GM23338 (cell line): ENCODE measurements around the gene GAB1. TPM values are rescaled to one million over a fixed set of nuclear protein-coding genes. Genes with fewer than 3 reads are reported as not detected.

Source experiments
- ATAC-seq: fragments of 200-7000 bp; cut with Tn5 transposase; 3 replicates; pipeline ENCODE4 v1.9.1; 2020
- DNase-seq: peaks from one replicate; pipeline ENCODE4 v3.0.0-alpha.2; 2015; ENCODE audit warnings: low spot score
- H2AFZ ChIP-seq: fragments of 200-600 bp; sonication (generic); 2 replicates; pipeline ENCODE4 v1.8.0; 2016; ENCODE audit warnings: antibody characterized with exemption, mild to moderate bottlenecking, moderate library complexity
- H3F3A ChIP-seq: fragments of 200-600 bp; sonication (generic); replicated peaks from 2 replicates; pipeline ENCODE4 v1.8.0; 2017; ENCODE audit warnings: antibody characterized with exemption, mixed run types, low read depth
- H3K27ac ChIP-seq: fragments of 200-600 bp; sonication (generic); 2 replicates; pipeline ENCODE4 v1.6.1; 2016; ENCODE audit warnings: low read depth
- H3K27me3 ChIP-seq: fragments of 200-600 bp; sonication (generic); 2 replicates; pipeline ENCODE4 v1.8.0; 2016; ENCODE audit warnings: mild to moderate bottlenecking, mixed run types, moderate library complexity; ENCODE audit not compliant: insufficient read depth
- H3K36me3 ChIP-seq: fragments of 200-600 bp; sonication (generic); 2 replicates; pipeline ENCODE4 v1.8.0; 2016; ENCODE audit warnings: mild to moderate bottlenecking; ENCODE audit not compliant: insufficient read depth
- H3K4me1 ChIP-seq: fragments of 200-600 bp; sonication (generic); 2 replicates; pipeline ENCODE4 v1.8.0; 2016; ENCODE audit warnings: mild to moderate bottlenecking, moderate library complexity; ENCODE audit not compliant: insufficient read depth
- H3K4me2 ChIP-seq: fragments of 200-600 bp; sonication (generic); 2 replicates; pipeline ENCODE4 v1.7.1; 2017; ENCODE audit warnings: mixed run types
- H3K4me3 ChIP-seq: fragments of 200-600 bp; sonication (generic); 2 replicates; pipeline ENCODE4 v1.6.1; 2016; ENCODE audit warnings: mixed run types
- H3K79me2 ChIP-seq: fragments of 200-600 bp; sonication (generic); replicated peaks from 2 replicates; pipeline ENCODE4 v1.8.0; 2017; ENCODE audit warnings: mild to moderate bottlenecking; ENCODE audit not compliant: insufficient read depth
- H3K9me2 ChIP-seq: fragments of 200-600 bp; sonication (generic); 2 replicates; pipeline ENCODE4 v1.8.0; 2017; ENCODE audit not compliant: insufficient read depth
- H4K20me1 ChIP-seq: fragments of 200-600 bp; sonication (generic); replicated peaks from 2 replicates; pipeline ENCODE4 v1.8.0; 2017; ENCODE audit warnings: mild to moderate bottlenecking; ENCODE audit not compliant: insufficient read depth
- H3K27ac Mint-ChIP-seq: 2 replicates; pipeline ENCODE4 v1.8.0; 2020; ENCODE audit warnings: inconsistent platforms, mild to moderate bottlenecking, moderate library complexity, mixed read lengths
- H3K27me3 Mint-ChIP-seq: 3 replicates; pipeline ENCODE4 v1.8.0; 2022; ENCODE audit warnings: low read depth, mild to moderate bottlenecking, moderate library complexity, mixed read lengths, inconsistent platforms; ENCODE audit not compliant: insufficient read depth, poor library complexity
- H3K36me3 Mint-ChIP-seq: 3 replicates; pipeline ENCODE4 v1.8.0; 2021; ENCODE audit warnings: low read depth, mild to moderate bottlenecking, inconsistent platforms, moderate library complexity, mixed read lengths
- H3K4me1 Mint-ChIP-seq: 3 replicates; pipeline ENCODE4 v1.8.0; 2020; ENCODE audit warnings: mild to moderate bottlenecking, inconsistent platforms, mixed read lengths
- H3K4me3 Mint-ChIP-seq: 3 replicates; pipeline ENCODE4 v1.8.0; 2021; ENCODE audit warnings: moderate library complexity, mild to moderate bottlenecking, inconsistent platforms, mixed read lengths
- H3K9me3 Mint-ChIP-seq: 3 replicates; pipeline ENCODE4 v1.8.0; 2020; ENCODE audit warnings: moderate library complexity, mild to moderate bottlenecking, inconsistent platforms, mixed read lengths
- EZH2 ChIP-seq: fragments of 200-600 bp; sonication (generic); IDR thresholded peaks from one replicate; pipeline ENCODE4 v1.8.0; 2017; ENCODE audit warnings: antibody characterized with exemption, mild to moderate bottlenecking, low read depth; ENCODE audit not compliant: unreplicated experiment
- JUNB ChIP-seq: IDR thresholded peaks from one replicate; pipeline ENCODE4 v1.6.1; 2016; ENCODE audit warnings: antibody characterized with exemption; ENCODE audit not compliant: unreplicated experiment
- STAT1 ChIP-seq: IDR thresholded peaks from one replicate; pipeline ENCODE4 v1.6.1; 2016; ENCODE audit warnings: antibody characterized with exemption; ENCODE audit not compliant: unreplicated experiment
- ZNF114 ChIP-seq: fragments of 250-450 bp; sonication (Bioruptor Pico); IDR thresholded peaks from 2 replicates; pipeline ENCODE4 v1.5.0; 2020; ENCODE audit warnings: mild to moderate bottlenecking, moderate library complexity
- polyA plus RNA-seq: library from polyadenylated mRNA; unstranded; fragments of >200 nt; fragmentation: Nextera tagmentation; extraction: Ambion mirVana; gene quantifications from 2 replicates; pipeline ENCODE4 v1.2.1, GENCODE V29; 2016
- total RNA-seq: library from RNA; depleted of rRNA; stranded (reverse); fragments of >200 nt; shearing (Covaris generic); gene quantifications from 2 replicates; pipeline ENCODE4 v1.2.3, GENCODE V29; 2014
- TF ChIP-seq, protein P1 (sequence below): fragments of 250-450 bp; sonication (Bioruptor Pico); IDR thresholded peaks from 2 replicates; pipeline ENCODE4 v1.5.0; 2020; ENCODE audit warnings: mild to moderate bottlenecking, moderate library complexity
- TF ChIP-seq, protein P2 (sequence below): IDR thresholded peaks from one replicate; pipeline ENCODE4 v1.6.1; 2018; ENCODE audit warnings: antibody characterized with exemption; ENCODE audit not compliant: unreplicated experiment

The GAB1 gene
- total and polyA plus RNA-seq, 2 experiments from 2014 or later: 4.0 to 18.4 TPM

DNA sequence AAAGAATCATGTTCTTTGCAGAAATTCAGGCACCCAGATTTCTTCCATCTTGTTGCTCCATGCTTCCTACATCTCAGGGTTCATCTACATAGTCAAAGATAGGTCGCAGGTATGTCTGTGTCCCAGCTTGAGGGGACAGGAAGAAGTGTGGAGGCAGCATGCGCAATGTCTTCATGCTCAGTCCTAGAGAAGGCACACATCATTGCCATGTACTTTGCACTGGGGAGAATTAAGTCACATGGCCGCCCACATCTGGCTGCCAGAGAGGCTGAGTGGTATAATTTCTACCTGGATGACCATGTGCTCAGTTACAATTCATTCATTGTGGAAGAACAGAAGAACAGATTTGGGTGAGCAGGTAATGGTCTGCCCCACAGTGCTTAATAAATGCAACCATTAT lies 54.1 kb downstream of the GAB1 start (continued):
- TF ChIP-seq, protein P1, sequence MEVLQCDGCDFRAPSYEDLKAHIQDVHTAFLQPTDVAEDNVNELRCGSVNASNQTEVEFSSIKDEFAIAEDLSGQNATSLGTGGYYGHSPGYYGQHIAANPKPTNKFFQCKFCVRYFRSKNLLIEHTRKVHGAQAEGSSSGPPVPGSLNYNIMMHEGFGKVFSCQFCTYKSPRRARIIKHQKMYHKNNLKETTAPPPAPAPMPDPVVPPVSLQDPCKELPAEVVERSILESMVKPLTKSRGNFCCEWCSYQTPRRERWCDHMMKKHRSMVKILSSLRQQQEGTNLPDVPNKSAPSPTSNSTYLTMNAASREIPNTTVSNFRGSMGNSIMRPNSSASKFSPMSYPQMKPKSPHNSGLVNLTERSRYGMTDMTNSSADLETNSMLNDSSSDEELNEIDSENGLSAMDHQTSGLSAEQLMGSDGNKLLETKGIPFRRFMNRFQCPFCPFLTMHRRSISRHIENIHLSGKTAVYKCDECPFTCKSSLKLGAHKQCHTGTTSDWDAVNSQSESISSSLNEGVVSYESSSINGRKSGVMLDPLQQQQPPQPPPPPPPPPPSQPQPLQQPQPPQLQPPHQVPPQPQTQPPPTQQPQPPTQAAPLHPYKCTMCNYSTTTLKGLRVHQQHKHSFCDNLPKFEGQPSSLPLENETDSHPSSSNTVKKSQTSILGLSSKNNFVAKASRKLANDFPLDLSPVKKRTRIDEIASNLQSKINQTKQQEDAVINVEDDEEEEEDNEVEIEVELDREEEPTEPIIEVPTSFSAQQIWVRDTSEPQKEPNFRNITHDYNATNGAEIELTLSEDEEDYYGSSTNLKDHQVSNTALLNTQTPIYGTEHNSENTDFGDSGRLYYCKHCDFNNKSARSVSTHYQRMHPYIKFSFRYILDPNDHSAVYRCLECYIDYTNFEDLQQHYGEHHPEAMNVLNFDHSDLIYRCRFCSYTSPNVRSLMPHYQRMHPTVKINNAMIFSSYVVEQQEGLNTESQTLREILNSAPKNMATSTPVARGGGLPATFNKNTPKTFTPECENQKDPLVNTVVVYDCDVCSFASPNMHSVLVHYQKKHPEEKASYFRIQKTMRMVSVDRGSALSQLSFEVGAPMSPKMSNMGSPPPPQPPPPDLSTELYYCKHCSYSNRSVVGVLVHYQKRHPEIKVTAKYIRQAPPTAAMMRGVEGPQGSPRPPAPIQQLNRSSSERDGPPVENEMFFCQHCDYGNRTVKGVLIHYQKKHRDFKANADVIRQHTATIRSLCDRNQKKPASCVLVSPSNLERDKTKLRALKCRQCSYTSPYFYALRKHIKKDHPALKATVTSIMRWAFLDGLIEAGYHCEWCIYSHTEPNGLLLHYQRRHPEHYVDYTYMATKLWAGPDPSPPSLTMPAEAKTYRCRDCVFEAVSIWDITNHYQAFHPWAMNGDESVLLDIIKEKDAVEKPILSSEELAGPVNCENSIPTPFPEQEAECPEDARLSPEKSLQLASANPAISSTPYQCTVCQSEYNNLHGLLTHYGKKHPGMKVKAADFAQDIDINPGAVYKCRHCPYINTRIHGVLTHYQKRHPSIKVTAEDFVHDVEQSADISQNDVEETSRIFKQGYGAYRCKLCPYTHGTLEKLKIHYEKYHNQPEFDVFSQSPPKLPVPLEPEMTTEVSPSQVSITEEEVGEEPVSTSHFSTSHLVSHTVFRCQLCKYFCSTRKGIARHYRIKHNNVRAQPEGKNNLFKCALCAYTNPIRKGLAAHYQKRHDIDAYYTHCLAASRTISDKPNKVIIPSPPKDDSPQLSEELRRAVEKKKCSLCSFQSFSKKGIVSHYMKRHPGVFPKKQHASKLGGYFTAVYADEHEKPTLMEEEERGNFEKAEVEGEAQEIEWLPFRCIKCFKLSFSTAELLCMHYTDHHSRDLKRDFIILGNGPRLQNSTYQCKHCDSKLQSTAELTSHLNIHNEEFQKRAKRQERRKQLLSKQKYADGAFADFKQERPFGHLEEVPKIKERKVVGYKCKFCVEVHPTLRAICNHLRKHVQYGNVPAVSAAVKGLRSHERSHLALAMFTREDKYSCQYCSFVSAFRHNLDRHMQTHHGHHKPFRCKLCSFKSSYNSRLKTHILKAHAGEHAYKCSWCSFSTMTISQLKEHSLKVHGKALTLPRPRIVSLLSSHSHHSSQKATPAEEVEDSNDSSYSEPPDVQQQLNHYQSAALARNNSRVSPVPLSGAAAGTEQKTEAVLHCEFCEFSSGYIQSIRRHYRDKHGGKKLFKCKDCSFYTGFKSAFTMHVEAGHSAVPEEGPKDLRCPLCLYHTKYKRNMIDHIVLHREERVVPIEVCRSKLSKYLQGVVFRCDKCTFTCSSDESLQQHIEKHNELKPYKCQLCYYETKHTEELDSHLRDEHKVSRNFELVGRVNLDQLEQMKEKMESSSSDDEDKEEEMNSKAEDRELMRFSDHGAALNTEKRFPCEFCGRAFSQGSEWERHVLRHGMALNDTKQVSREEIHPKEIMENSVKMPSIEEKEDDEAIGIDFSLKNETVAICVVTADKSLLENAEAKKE (CRISPR knock-in tag): no peak

DNA sequence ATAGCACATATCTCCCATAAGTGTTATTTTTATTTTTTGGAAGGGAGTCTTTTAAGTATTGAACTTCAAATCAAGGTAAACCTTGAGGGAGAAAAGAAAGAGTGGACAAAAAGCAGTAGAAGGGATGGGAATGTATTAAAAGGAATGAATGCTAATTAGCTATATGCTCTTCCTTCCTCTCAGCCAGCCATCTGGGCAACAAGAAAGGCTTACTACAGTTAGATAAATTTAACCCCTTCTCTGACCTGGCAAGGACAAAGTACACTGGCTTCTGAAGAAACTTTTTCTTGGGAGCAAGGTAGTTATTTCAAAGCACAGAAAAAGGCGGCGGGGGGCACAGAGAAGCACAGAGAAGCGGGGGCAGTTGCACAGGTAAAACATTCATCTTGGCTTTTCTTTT lies 54.6 kb downstream of the GAB1 start:
- Mint-ChIP-seq H3K4me3 (0 out of 3 replicates have a peak overlapping the region, but pooled peaks have one; percentile 13), H3K27ac (peak overlapping the region; percentile 84)
- TF ChIP-seq JUNB (no peak), ZNF114 (CRISPR knock-in tag) (no peak), STAT1 (no peak), EZH2 (no peak)
- TF ChIP-seq, protein P2, sequence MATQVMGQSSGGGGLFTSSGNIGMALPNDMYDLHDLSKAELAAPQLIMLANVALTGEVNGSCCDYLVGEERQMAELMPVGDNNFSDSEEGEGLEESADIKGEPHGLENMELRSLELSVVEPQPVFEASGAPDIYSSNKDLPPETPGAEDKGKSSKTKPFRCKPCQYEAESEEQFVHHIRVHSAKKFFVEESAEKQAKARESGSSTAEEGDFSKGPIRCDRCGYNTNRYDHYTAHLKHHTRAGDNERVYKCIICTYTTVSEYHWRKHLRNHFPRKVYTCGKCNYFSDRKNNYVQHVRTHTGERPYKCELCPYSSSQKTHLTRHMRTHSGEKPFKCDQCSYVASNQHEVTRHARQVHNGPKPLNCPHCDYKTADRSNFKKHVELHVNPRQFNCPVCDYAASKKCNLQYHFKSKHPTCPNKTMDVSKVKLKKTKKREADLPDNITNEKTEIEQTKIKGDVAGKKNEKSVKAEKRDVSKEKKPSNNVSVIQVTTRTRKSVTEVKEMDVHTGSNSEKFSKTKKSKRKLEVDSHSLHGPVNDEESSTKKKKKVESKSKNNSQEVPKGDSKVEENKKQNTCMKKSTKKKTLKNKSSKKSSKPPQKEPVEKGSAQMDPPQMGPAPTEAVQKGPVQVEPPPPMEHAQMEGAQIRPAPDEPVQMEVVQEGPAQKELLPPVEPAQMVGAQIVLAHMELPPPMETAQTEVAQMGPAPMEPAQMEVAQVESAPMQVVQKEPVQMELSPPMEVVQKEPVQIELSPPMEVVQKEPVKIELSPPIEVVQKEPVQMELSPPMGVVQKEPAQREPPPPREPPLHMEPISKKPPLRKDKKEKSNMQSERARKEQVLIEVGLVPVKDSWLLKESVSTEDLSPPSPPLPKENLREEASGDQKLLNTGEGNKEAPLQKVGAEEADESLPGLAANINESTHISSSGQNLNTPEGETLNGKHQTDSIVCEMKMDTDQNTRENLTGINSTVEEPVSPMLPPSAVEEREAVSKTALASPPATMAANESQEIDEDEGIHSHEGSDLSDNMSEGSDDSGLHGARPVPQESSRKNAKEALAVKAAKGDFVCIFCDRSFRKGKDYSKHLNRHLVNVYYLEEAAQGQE: no peak
- TF ChIP-seq, protein P1 (CRISPR knock-in tag): no peak

More for the DNA sequence above, 54.6 kb downstream of the GAB1 start:
- H3K79me2 ChIP-seq: peaks cover 16% of the 10 kb centered on the region
- H3K4me1 ChIP-seq: peaks cover 20% of the 10 kb centered on the region
- no peaks in the 10 kb centered on the region for H4K20me1 ChIP-seq
- H3K27ac ChIP-seq: no peak overlapping the region
- ATAC-seq (peak; percentile 64), DNase-seq (peak; percentile 38)
- Mint-ChIP-seq H3K36me3 (no peaks in the 10 kb centered on the region), H3K27me3 (no peaks in the 10 kb centered on the region), H3K9me3 (no peaks in the 10 kb centered on the region), H3K4me1 (peaks cover 53% of the 10 kb centered on the region)
- H3K4me2 ChIP-seq: peak overlapping the region; percentile 49
- H2AFZ ChIP-seq: no peak overlapping the region
- H3K36me3 ChIP-seq: no peaks in the 10 kb centered on the region
- no peaks in the 10 kb centered on the region for H3K27me3 ChIP-seq
- H3K9me2 ChIP-seq: no peaks in the 10 kb centered on the region
- 0 out of 2 replicates have a peak overlapping the region, but pooled peaks have one; percentile 7 for H3K4me3 ChIP-seq
- H3F3A ChIP-seq: no peaks in the 10 kb centered on the region
